Activated CD8-positive, alpha-beta memory T cell treated with anti-CD3 and anti-CD28 coated beads, Interleukin-2, amount 10 ng/mL, durations not matched to agents 7 days and 5 days (primary cell): ENCODE data around the gene NDUFV1. TPM values are rescaled to one million over a fixed set of nuclear protein-coding genes. Genes with fewer than 3 reads are reported as not detected.
"Not testable (repeated sequence)": the region's sequence is repeated elsewhere in the genome, so short reads cannot be mapped to it uniquely, and the experiment has no call there.

Source experiments
- ATAC-seq: fragments of 150-1000 bp; cut with Tn5 transposase; one replicate; pipeline ENCODE4 v1.10.0; 2021; ENCODE audit warnings: moderate library complexity
- CTCF ChIA-PET: fragments of 350-600 bp; sonication (Branson Sonifier 250); formaldehyde crosslinking; loops from one replicate; lab custom pipeline; 2021; ENCODE audit warnings: antibody characterized with exemption; lab: Charles Lee
- DNase-seq: peaks from one replicate; pipeline ENCODE4 v3.0.0-alpha.2; 2020
- H3K27ac Mint-ChIP-seq: one replicate; pipeline ENCODE4 v1.8.0; 2021; ENCODE audit warnings: mild to moderate bottlenecking, mixed read lengths
- H3K27me3 Mint-ChIP-seq: one replicate; pipeline ENCODE4 v1.8.0; 2021; ENCODE audit warnings: mixed read lengths
- H3K36me3 Mint-ChIP-seq: one replicate; pipeline ENCODE4 v1.8.0; 2021; ENCODE audit warnings: mild to moderate bottlenecking, mixed read lengths
- H3K4me1 Mint-ChIP-seq: one replicate; pipeline ENCODE4 v1.8.0; 2021; ENCODE audit warnings: mixed read lengths
- H3K4me3 Mint-ChIP-seq: one replicate; pipeline ENCODE4 v1.8.0; 2021; ENCODE audit warnings: mild to moderate bottlenecking, moderate library complexity, mixed read lengths
- H3K9me3 Mint-ChIP-seq: one replicate; pipeline ENCODE4 v1.8.0; 2022; ENCODE audit warnings: low read depth, mixed read lengths
- total RNA-seq, 2 experiments: library from RNA; stranded (reverse); gene quantifications; one replicate each; pipeline ENCODE4 v1.2.3, GENCODE V29; 2021

NDUFV1 gene
- total RNA-seq: 100 to 1,000 TPM; 239 to 252 TPM

GRCh38 chr11:67606492-67607295 lies at the start of gene NDUFV1:
Gene NDUFV1 (plus strand): TSS chr11:67606936. CDS start chr11:67607005, 69 bp downstream.
- Mint-ChIP-seq H3K4me3 (peak within 1 kb of the TSS; percentile 88), H3K9me3 (peaks cover 3% of the 10 kb centered on the region), H3K4me1 (peaks cover 22% of the 10 kb centered on the region), H3K27me3 (peaks cover 7% of the 10 kb centered on the region), H3K36me3 (peaks cover 9% of the 10 kb centered on the region), H3K27ac (peak within 1 kb of the TSS; percentile 90)
- DNase-seq (peak; percentile 98), ATAC-seq (peak; percentile 100)
- CTCF ChIA-PET: interaction anchor here (1.0 to 2.3 kb wide), 4 partner anchors 8 to 23 kb away, joined by 3 to 15 read pairs (median 6); partner anchors contain the start of gene NUDT8

- Mint-ChIP-seq H3K27ac (no peak overlapping the region), H3K4me1 (peaks cover 13% of the 10 kb centered on the region), H3K4me3 (no peak overlapping the region), H3K27me3 (peaks cover 28% of the 10 kb centered on the region), H3K9me3 (no peaks in the 10 kb centered on the region), H3K36me3 (no peaks in the 10 kb centered on the region)
- ATAC-seq: no peak
- CTCF ChIA-PET: interaction anchor here (0.7 kb wide), 1 partner anchor 230 kb away, joined by 3 read pairs; no protein-coding TSS in a partner anchor
- DNase-seq: no peak
Measured at GRCh38 chr11:67558084-67558772, 48.5 kb upstream of the NDUFV1 start.

- peaks cover 49% of the 10 kb centered on the region for H3K27me3 Mint-ChIP-seq
- H3K36me3 Mint-ChIP-seq: no peaks in the 10 kb centered on the region
- H3K4me3 Mint-ChIP-seq: peak overlapping the region; percentile 18
- CTCF ChIA-PET: interaction anchor here (0.9 to 1.6 kb wide), 3 partner anchors 10 to 68 kb away, joined by 3 to 4 read pairs (median 3); partner anchors contain the start of gene NUDT8
- DNase-seq (no peak), ATAC-seq (peak; percentile 60)
- H3K9me3 Mint-ChIP-seq: no peaks in the 10 kb centered on the region
- H3K27ac Mint-ChIP-seq: peak overlapping the region; percentile 10
- H3K4me1 Mint-ChIP-seq: peaks cover 16% of the 10 kb centered on the region
Measured at GRCh38 chr11:67561971-67562619, 44.6 kb upstream of the NDUFV1 start.

- Mint-ChIP-seq H3K4me3 (no peak overlapping the region), H3K36me3 (no peaks in the 10 kb centered on the region), H3K27me3 (peaks cover 55% of the 10 kb centered on the region), H3K4me1 (peaks cover 16% of the 10 kb centered on the region), H3K27ac (no peak overlapping the region), H3K9me3 (no peaks in the 10 kb centered on the region)
- DNase-seq (no peak), ATAC-seq (no peak)
- CTCF ChIA-PET: interaction anchor here (1.4 kb wide), 1 partner anchor 96 kb away, joined by 3 read pairs; no protein-coding TSS in a partner anchor
Measured at GRCh38 chr11:67562963-67563704, 43.6 kb upstream of the NDUFV1 start.

GRCh38 chr11:67563705-67564114 lies 43.0 kb upstream of the NDUFV1 start:
- not testable (repeated sequence) for H3K36me3 Mint-ChIP-seq, H3K27ac Mint-ChIP-seq, H3K9me3 Mint-ChIP-seq, ATAC-seq, DNase-seq, H3K4me3 Mint-ChIP-seq
- Mint-ChIP-seq H3K4me1 (peaks cover 16% of the 10 kb centered on the region), H3K27me3 (peaks cover 51% of the 10 kb centered on the region)
- CTCF ChIA-PET: interaction anchor here (1.4 kb wide), 1 partner anchor 96 kb away, joined by 3 read pairs; no protein-coding TSS in a partner anchor

GRCh38 chr11:67564230-67564629 lies 42.5 kb upstream of the NDUFV1 start:
- no peak for ATAC-seq
- Mint-ChIP-seq H3K4me1 (peaks cover 16% of the 10 kb centered on the region), H3K27ac (no peak overlapping the region), H3K27me3 (peaks cover 49% of the 10 kb centered on the region), H3K36me3 (no peaks in the 10 kb centered on the region), H3K4me3 (no peak overlapping the region), H3K9me3 (no peaks in the 10 kb centered on the region)
- DNase-seq: no peak
- CTCF ChIA-PET: interaction anchor here (1.4 kb wide), 1 partner anchor 95 kb away, joined by 3 read pairs; no protein-coding TSS in a partner anchor

GRCh38 chr11:67571443-67571842 lies 35.3 kb upstream of the NDUFV1 start:
- CTCF ChIA-PET: interaction anchor here (1.2 to 2.5 kb wide), 3 partner anchors 12 to 58 kb away, joined by 3 to 10 read pairs (median 6); partner anchors contain the start of genes GSTP1 and NUDT8
- DNase-seq (no peak), ATAC-seq (no peak)
- Mint-ChIP-seq H3K9me3 (no peaks in the 10 kb centered on the region), H3K4me3 (no peak overlapping the region), H3K27me3 (peaks cover 39% of the 10 kb centered on the region), H3K36me3 (no peaks in the 10 kb centered on the region), H3K4me1 (no peaks in the 10 kb centered on the region), H3K27ac (no peak overlapping the region)

- H3K9me3 Mint-ChIP-seq: no peaks in the 10 kb centered on the region
- CTCF ChIA-PET: interaction anchor here (0.6 to 3.8 kb wide), 8 partner anchors 10 to 58 kb away, joined by 3 to 18 read pairs (median 4); partner anchors contain the start of genes GSTP1 and NUDT8
- no peak overlapping the region for H3K27ac Mint-ChIP-seq
- no peaks in the 10 kb centered on the region for H3K4me1 Mint-ChIP-seq
- peaks cover 38% of the 10 kb centered on the region for H3K27me3 Mint-ChIP-seq
- DNase-seq: no peak
- H3K36me3 Mint-ChIP-seq: no peaks in the 10 kb centered on the region
- no peak for ATAC-seq
- H3K4me3 Mint-ChIP-seq: no peak overlapping the region
Measured at GRCh38 chr11:67572305-67572704, 34.4 kb upstream of the NDUFV1 start.

GRCh38 chr11:67572747-67573419 lies 33.9 kb upstream of the NDUFV1 start:
- Mint-ChIP-seq H3K4me1 (no peaks in the 10 kb centered on the region), H3K36me3 (no peaks in the 10 kb centered on the region), H3K4me3 (no peak overlapping the region), H3K27me3 (peaks cover 33% of the 10 kb centered on the region), H3K27ac (no peak overlapping the region), H3K9me3 (no peaks in the 10 kb centered on the region)
- DNase-seq (peak; percentile 55), ATAC-seq (no peak)
- CTCF ChIA-PET: interaction anchor here (0.5 to 3.8 kb wide), 10 partner anchors 10 to 57 kb away, joined by 3 to 18 read pairs (median 3); partner anchors contain the start of genes GSTP1 and NUDT8

- Mint-ChIP-seq H3K27ac (no peak overlapping the region), H3K36me3 (no peaks in the 10 kb centered on the region), H3K4me3 (no peak overlapping the region), H3K4me1 (peaks cover 10% of the 10 kb centered on the region), H3K27me3 (peaks cover 40% of the 10 kb centered on the region), H3K9me3 (no peaks in the 10 kb centered on the region)
- DNase-seq: no peak
- CTCF ChIA-PET: interaction anchor here (3.8 kb wide), 1 partner anchor 8 kb away, joined by 18 read pairs; the partner anchor contains the start of gene GSTP1
- no peak for ATAC-seq
Measured at GRCh38 chr11:67574938-67575337, 31.8 kb upstream of the NDUFV1 start.

- Mint-ChIP-seq H3K27me3 (peaks cover 50% of the 10 kb centered on the region), H3K36me3 (no peaks in the 10 kb centered on the region), H3K9me3 (no peaks in the 10 kb centered on the region), H3K27ac (no peak overlapping the region), H3K4me3 (no peak overlapping the region), H3K4me1 (peaks cover 11% of the 10 kb centered on the region)
- DNase-seq (no peak), ATAC-seq (no peak)
- CTCF ChIA-PET: interaction anchor here (0.7 to 1.3 kb wide), 3 partner anchors 15 to 71 kb away, joined by 3 to 6 read pairs (median 3); no protein-coding TSS in a partner anchor
Measured at GRCh38 chr11:67576735-67577475, 29.8 kb upstream of the NDUFV1 start.
